GM18519 (cell line): ENCODE measurements around the gene CLDN18.
A peak's percentile ranks its signal among the peaks of the same experiment; 100 is the strongest.

Source experiments
- ATAC-seq: cut with Tn5 transposase; IDR thresholded peaks from one replicate; pipeline ENCODE4 v1.9.1; 2021; ENCODE audit warnings: mild to moderate bottlenecking, moderate library complexity; ENCODE audit not compliant: unreplicated experiment, low FRiP score

The CLDN18 gene

DNA sequence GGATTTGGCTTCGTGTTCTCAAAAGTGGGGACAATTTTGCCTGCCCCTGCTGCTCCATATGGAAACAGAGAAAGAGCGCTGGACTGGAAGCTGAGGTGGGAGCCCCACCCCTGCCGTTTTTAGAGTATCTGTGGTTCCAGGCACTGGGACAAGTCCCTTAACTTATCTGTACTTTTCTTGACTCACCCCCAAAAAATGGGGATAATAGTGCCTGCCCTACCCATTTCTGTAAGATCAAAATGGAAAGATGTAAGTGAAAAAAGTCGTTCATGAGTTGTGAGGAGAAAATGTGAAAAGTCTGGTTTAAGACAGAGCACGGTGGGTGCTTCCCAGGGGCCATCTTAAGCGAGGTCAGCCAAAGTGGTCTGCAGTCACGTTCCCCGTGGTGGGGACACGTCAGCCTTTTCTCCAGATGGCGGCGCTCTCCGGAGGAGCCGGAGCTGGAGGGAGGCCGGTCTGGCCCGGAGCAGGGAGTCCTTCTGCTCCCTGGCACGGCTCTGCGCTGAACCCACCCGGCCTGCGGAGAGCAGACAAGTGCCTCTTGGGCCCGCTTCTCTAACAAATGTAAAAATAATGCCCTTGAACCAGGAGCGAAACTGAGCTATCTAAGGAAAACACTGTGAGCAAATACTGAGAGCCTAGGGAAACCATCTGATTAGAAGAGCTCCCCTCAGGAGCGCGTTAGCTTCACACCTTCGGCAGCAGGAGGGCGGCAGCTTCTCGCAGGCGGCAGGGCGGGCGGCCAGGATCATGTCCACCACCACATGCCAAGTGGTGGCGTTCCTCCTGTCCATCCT is at the start of gene CLDN18:
Gene CLDN18 (plus strand): TSS at position 690 of the 797 bp plus-strand sequence. CDS start 61 bp downstream, at position 751.
- ATAC-seq = no peak

DNA sequence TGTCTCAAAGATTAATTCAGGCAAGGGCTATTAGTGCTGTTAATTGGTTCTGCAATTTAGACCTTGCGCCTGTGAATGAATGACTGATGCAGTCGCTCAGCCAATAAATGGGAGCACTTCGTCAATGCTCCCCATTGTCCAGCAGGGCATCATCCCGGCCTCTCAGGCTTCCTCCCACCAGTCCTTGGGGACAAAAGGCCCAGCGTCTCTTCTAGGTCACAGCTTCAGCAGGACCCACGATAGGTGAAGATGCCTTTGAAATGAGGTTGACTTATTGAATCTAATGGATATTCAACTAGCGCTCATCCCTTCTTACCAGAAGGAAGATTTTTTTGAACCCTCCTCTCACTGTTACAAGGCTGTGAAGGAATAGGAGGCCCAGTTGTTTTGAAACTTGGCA is 47.7 kb upstream of the CLDN18 start:
- ATAC-seq = no peak

GRCh38 chr3:137963463-137963862 is 46.5 kb upstream of the CLDN18 start:
- ATAC-seq = no peak

GRCh38 chr3:137970914-137971831 is 38.8 kb upstream of the CLDN18 start:
- peak; percentile 82 for ATAC-seq

GRCh38 chr3:137972396-137972795 is 37.6 kb upstream of the CLDN18 start:
- ATAC-seq = no peak

DNA sequence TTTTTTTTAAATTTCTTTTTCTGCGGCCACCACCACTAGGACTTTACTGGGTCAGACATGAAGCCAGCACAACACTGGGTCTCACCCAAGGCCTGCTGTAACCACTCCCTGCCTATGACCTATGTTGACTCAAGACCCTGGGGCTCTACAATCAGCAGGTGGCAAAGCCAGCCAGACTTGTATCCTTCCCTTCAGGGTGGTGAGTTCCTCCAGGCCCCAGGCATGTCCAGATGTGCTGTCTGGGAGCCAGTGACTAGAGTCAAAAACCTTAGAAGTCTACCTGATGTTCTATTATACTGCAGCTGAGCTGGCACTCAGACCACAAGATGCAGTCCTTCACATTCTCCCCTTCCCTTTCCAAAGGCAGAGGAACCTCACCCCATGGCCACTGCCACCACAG is 31.6 kb upstream of the CLDN18 start:
- ATAC-seq = no peak

- no peak for ATAC-seq
These were observed 22.2 kb upstream of the CLDN18 start for GRCh38 chr3:137987723-137988122.

DNA sequence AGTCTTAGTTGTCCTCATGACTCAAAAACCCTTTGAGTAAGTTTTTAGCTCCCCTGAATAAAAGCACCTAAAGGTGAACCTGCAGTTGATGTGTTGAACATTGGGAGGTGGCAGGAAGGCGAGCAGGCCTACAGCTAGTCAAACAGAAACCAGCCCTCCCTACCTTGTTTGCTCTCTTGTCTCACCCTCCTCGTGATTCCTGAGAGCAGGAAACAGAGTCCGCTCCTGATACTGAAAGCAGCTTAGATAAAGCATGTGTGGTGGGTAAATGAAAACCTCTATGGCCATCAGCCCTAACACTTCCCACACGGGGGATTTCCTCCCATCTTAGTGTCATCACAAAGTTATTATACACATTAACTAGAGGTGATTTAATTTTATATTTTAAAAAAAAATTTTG is 21.8 kb upstream of the CLDN18 start:
- peak; percentile 55 for ATAC-seq

GRCh38 chr3:137988982-137989381 is 21.0 kb upstream of the CLDN18 start:
- ATAC-seq = peak; percentile 54

- ATAC-seq = no peak
These were observed 19.5 kb upstream of the CLDN18 start for GRCh38 chr3:137990427-137990826.

- no peak for ATAC-seq
These were observed 17.4 kb upstream of the CLDN18 start for GRCh38 chr3:137992592-137992991.

DNA sequence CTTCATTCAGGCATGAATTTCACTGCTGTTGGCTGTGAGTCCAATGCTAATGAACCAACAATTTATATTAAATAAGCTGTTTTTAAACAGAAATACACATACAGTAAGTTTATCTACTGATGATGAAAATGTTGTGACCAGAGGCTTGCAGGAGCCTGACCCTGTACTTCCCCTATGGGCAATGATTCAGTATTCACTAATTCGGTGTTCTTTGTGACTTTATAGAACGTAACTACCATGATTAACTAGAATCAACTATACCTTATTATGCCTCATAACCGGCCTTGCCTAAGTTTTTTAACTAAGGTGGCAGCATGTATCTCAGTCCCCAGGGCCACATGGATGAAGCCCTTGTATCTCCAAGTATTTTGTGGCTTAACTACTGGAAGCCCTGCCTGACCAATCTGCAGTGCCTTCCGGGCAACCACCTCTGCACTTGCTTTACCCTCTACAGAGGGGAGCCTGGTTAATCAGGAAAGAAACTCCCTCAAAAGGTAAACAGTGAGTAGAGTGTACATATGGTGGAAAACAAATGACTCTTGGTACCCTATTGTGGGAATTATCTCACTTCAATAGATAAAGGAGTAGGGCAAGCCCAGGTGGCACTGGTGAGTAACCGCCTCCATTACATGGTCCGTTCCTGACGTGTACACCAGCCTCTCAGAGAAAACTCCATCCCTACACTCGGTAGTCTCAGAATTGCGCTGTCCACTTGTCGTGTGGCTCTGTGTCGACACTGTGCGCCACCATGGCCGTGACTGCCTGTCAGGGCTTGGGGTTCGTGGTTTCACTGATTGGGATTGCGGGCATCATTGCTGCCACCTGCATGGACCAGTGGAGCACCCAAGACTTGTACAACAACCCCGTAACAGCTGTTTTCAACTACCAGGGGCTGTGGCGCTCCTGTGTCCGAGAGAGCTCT is 11.6 kb upstream of the CLDN18 start:
- no peak for ATAC-seq

DNA sequence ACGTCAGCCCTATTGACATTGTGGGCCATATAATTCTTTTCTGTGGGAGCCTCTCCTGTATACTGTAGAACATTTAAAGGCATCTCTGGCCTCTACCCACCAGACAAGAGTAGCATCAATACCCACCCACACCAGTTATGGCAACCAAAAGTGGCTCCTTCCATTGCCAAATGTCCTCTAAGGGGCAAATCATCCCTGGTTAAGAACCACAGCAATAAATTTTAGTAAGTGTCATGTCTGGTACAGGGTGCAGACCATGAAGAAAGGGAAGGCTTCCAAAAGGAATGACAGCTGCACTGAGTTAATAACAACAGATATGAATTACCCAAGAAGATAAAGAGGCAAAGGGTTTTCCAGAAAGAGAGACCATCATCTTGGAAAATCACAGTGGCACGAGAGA is 6.9 kb upstream of the CLDN18 start:
- no peak for ATAC-seq

GRCh38 chr3:138005627-138006026 is 4.3 kb upstream of the CLDN18 start:
- no peak for ATAC-seq

GRCh38 chr3:138007898-138008297 is 2.1 kb upstream of the CLDN18 start:
- no peak for ATAC-seq

- no peak for ATAC-seq
These were observed 267 bp downstream of the CLDN18 start for GRCh38 chr3:138010273-138010590.

GRCh38 chr3:138011722-138012121 is 1.8 kb downstream of the CLDN18 start:
- ATAC-seq = no peak

- no peak for ATAC-seq
These were observed 2.6 kb downstream of the CLDN18 start for GRCh38 chr3:138012526-138012925.

DNA sequence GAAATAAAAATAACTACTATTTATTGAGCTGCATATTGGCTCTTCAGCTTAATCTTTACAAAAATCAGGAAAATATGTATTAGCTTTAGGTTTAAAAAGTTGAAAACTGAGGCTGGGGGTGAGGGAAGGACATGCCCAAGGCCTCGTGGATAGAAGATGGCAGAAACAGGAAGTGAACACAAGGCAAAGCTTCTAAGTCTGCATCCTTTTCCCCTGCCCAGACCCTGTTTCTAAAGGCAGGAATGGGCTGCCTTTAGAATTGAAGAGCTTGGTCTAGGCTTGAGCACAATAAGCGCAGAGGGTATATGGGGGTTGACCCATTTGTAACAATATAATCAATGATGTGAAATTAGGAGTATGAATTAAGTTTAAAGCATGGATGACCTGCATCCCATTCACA is 6.1 kb downstream of the CLDN18 start:
- no peak for ATAC-seq

DNA sequence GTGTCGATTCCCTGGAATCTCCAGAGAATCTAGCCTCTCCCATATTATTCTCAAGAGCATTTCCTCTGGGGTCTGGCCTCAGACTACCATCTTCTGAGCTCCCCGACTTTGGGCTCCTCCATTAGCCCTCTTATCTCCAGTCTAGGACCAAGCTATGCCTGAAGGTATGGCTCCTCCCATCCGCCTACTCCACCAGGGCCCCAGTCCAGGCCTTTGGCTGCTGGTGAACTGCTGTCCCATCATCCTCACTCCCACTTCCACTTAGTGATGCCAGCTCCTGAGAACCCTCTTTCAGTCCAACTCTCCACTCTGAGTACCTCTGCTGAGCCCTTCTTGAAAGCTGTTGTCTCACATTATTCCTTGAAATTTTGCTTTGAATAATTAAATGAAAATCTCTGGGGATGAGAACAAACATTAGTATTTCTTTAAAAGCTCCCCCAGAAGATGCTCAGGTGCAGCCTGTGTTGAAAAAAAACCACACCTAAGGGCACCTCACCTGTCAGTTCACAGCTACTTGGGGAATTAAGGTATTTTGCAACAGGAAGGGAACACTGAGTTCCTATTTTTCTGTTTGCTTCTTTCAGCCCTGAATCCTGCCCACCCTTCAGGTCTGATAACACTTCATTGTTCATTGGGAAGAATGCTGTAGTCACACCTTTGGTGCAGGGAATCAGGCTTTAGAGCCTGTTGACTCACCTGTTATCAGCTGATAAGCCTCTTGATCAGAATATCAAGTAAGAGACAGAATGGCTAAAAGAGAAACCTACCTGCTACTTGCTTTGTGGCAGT is 9.5 kb downstream of the CLDN18 start:
- ATAC-seq = no peak
